Measurements from ENCODE around the gene SPRR2F. TPM values are rescaled to one million over a fixed set of nuclear protein-coding genes. Genes with fewer than 3 reads are reported as not detected.

The SPRR2F gene
- total and polyA plus RNA-seq, 10 of the 15 experiments (the other 5 are each of a cell fraction or from before 2014, with no cell fraction given), result 0.18 to 0.27 TPM; not detected in 8

GRCh38 chr1:153070243-153070642, 43.1 kb downstream of the SPRR2F start:
- POLR2A ChIA-PET, result no interaction called here
- no peak overlapping the region for H3K4me2 ChIP-seq (ENCODE audit: control insufficient read depth, insufficient read depth)
- TF ChIP-seq HDGF (IDR thresholded peaks at IDR 0.05) (no peak), STAT3 (IDR thresholded peaks at IDR 0.05; ENCODE audit: low read depth, low read length) (no peak), CBX3 (IDR thresholded peaks at IDR 0.05; ENCODE audit: borderline replicate concordance, low read depth) (no peak), CEBPZ (IDR thresholded peaks at IDR 0.05; ENCODE audit: low read depth, low read length) (no peak), MTA2 (IDR thresholded peaks at IDR 0.05; ENCODE audit: low read depth) (no peak), PRDM15 (CRISPR knock-in tag; IDR thresholded peaks at IDR 0.05) (no peak)
- no peak overlapping the region for H3K9ac ChIP-seq (ENCODE audit: control insufficient read depth, insufficient read depth, low read length)
- CTCF ChIA-PET, result interaction anchor here (0.9 to 1.8 kb wide), 3 partner anchors 9 to 123 kb away, joined by 3 to 4 read pairs (median 3); no protein-coding TSS in a partner anchor
- H3K27me3 ChIP-seq (replicated peaks in 1 of 2; ENCODE audit: control insufficient read depth in 2 of 2, insufficient read depth in 2 of 2, low read length in 1 of 2), result no peaks in the 10 kb centered on the region
- no peak overlapping the region for H3K4me3 ChIP-seq
- intact Hi-C loops (cut with micrococcal nuclease; ENCODE audit: unreplicated experiment) (no loop called here), in situ Hi-C loops (cut with MboI) (no loop called here)
- no peak for DNase-seq (ENCODE audit: low read depth, low spot score)
- no peak for ATAC-seq
- no peaks in the 10 kb centered on the region for H3K4me1 ChIP-seq (ENCODE audit: control insufficient read depth, insufficient read depth, low read length)
- no peaks in the 10 kb centered on the region for H4K20me1 ChIP-seq (ENCODE audit: control insufficient read depth, insufficient read depth)
- H2AFZ ChIP-seq (ENCODE audit: control insufficient read depth, low read depth, low read length), result no peak overlapping the region
- no peak for FAIRE-seq
- H3K79me2 ChIP-seq (ENCODE audit: control insufficient read depth, insufficient read depth, low read length), result no peaks in the 10 kb centered on the region
- RAD21 ChIA-PET (ENCODE audit: unreplicated experiment), result no interaction called here
- H3K27ac ChIP-seq (ENCODE audit: control insufficient read depth, insufficient read depth), result no peak overlapping the region
- no peaks in the 10 kb centered on the region for H3K36me3 ChIP-seq (ENCODE audit: control insufficient read depth in 2 of 2, insufficient read depth in 2 of 2, low read length in 1 of 2)
- no peaks in the 10 kb centered on the region for H3K9me3 ChIP-seq (replicated peaks; ENCODE audit: control insufficient read depth, insufficient read depth, low read length)
- BruUV-seq (replicated peaks), result no TSS peak
- SMC1A ChIA-PET (ENCODE audit: uncharacterized antibody, unreplicated experiment), result interaction anchor here (0.6 kb wide), 1 partner anchor 17 kb away, joined by 3 read pairs; no protein-coding TSS in a partner anchor
- WGBS (ENCODE audit: insufficient coverage, insufficient replicate concordance, low lambda C conversion rate, missing lambda C conversion rate), result 3% methylated on average over 2 of the region's 2 CpGs

Small RNAs within 50 kb of the gene (small RNA-seq; reads per million reads assigned to genes)
- gene SPRR2C, result not detected

Other genes starting within 250 kb of the SPRR2F start
Only the 7 nearest of the 18 such genes appear.
- gene SPRR1B, start 82.3 kb downstream of the SPRR2F start, total RNA-seq (2014; rRNA removed), result not detected in 2 replicates
- gene SPRR1B, start 82.3 kb downstream of the SPRR2F start, total RNA-seq (2014; rRNA removed; fragmentation: Illumina TruSeq; extraction: Trizol), result not detected in 2 replicates
- gene SPRR1B, start 82.3 kb downstream of the SPRR2F start, total RNA-seq (2021), result not detected in 2 replicates
- gene SPRR1B, start 82.3 kb downstream of the SPRR2F start, polyA plus RNA-seq (2011; rRNA removed), result not detected in 2 replicates
- gene SPRR1B, start 82.3 kb downstream of the SPRR2F start, polyA plus RNA-seq (2014; fragmentation: Illumina TruSeq; extraction: Trizol), result not detected in 2 replicates
- gene SPRR1B, start 82.3 kb downstream of the SPRR2F start, polyA plus RNA-seq (2014; fragmentation: Nextera tagmentation; extraction: Ambion mirVana), result not detected
- gene SPRR1B, start 82.3 kb downstream of the SPRR2F start, polyA plus RNA-seq (2014; rRNA removed), result not detected in 2 replicates
- not detected for gene SPRR1B, start 82.3 kb downstream of the SPRR2F start, polyA plus RNA-seq (2016; fragmentation: Nextera tagmentation; extraction: Ambion mirVana)
- not detected in 2 replicates for gene SPRR2D, start 72.4 kb downstream of the SPRR2F start, total RNA-seq (2014; rRNA removed)
- gene SPRR2D, start 72.4 kb downstream of the SPRR2F start, total RNA-seq (2014; rRNA removed; fragmentation: Illumina TruSeq; extraction: Trizol), result not detected in 2 replicates
- gene SPRR2D, start 72.4 kb downstream of the SPRR2F start, total RNA-seq (2021), result not detected in 2 replicates
- gene SPRR2D, start 72.4 kb downstream of the SPRR2F start, polyA plus RNA-seq (2011; rRNA removed), result not detected in 2 replicates
- gene SPRR2D, start 72.4 kb downstream of the SPRR2F start, polyA plus RNA-seq (2014; fragmentation: Illumina TruSeq; extraction: Trizol), result not detected in 2 replicates
- gene SPRR2D, start 72.4 kb downstream of the SPRR2F start, polyA plus RNA-seq (2014; fragmentation: Nextera tagmentation; extraction: Ambion mirVana), result not detected
- gene SPRR2D, start 72.4 kb downstream of the SPRR2F start, polyA plus RNA-seq (2014; rRNA removed), result not detected in 2 replicates
- under 1 TPM in 1 of 2 experiments, not detected in 1; 0.44 TPM for gene SPRR2D, start 72.4 kb downstream of the SPRR2F start, polyA plus RNA-seq (2016; fragmentation: Nextera tagmentation; extraction: Ambion mirVana)
- not detected in 2 replicates for gene SPRR2A, start 56.0 kb downstream of the SPRR2F start, total RNA-seq (2014; rRNA removed)
- gene SPRR2A, start 56.0 kb downstream of the SPRR2F start, total RNA-seq (2014; rRNA removed; fragmentation: Illumina TruSeq; extraction: Trizol), result not detected in 2 replicates
- not detected in 2 replicates for gene SPRR2A, start 56.0 kb downstream of the SPRR2F start, total RNA-seq (2021)
- gene SPRR2A, start 56.0 kb downstream of the SPRR2F start, polyA plus RNA-seq (2011; rRNA removed), result not detected in 2 replicates
- not detected in 2 replicates for gene SPRR2A, start 56.0 kb downstream of the SPRR2F start, polyA plus RNA-seq (2014; fragmentation: Illumina TruSeq; extraction: Trizol)
- not detected for gene SPRR2A, start 56.0 kb downstream of the SPRR2F start, polyA plus RNA-seq (2014; fragmentation: Nextera tagmentation; extraction: Ambion mirVana)
- gene SPRR2A, start 56.0 kb downstream of the SPRR2F start, polyA plus RNA-seq (2014; rRNA removed), result not detected in 2 replicates
- not detected for gene SPRR2A, start 56.0 kb downstream of the SPRR2F start, polyA plus RNA-seq (2016; fragmentation: Nextera tagmentation; extraction: Ambion mirVana)
- not detected in 2 replicates for gene SPRR2B, start 41.9 kb downstream of the SPRR2F start, total RNA-seq (2014; rRNA removed)
- not detected in 2 replicates for gene SPRR2B, start 41.9 kb downstream of the SPRR2F start, total RNA-seq (2014; rRNA removed; fragmentation: Illumina TruSeq; extraction: Trizol)
- gene SPRR2B, start 41.9 kb downstream of the SPRR2F start, total RNA-seq (2021), result not detected in 2 replicates
- gene SPRR2B, start 41.9 kb downstream of the SPRR2F start, polyA plus RNA-seq (2011; rRNA removed), result not detected in 2 replicates
- gene SPRR2B, start 41.9 kb downstream of the SPRR2F start, polyA plus RNA-seq (2014; fragmentation: Illumina TruSeq; extraction: Trizol), result not detected in 2 replicates
- not detected for gene SPRR2B, start 41.9 kb downstream of the SPRR2F start, polyA plus RNA-seq (2014; fragmentation: Nextera tagmentation; extraction: Ambion mirVana)
- not detected in 2 replicates for gene SPRR2B, start 41.9 kb downstream of the SPRR2F start, polyA plus RNA-seq (2014; rRNA removed)
- gene SPRR2B, start 41.9 kb downstream of the SPRR2F start, polyA plus RNA-seq (2016; fragmentation: Nextera tagmentation; extraction: Ambion mirVana), result not detected
- not detected in 2 replicates for gene SPRR2E, start 19.0 kb downstream of the SPRR2F start, total RNA-seq (2014; rRNA removed)
- gene SPRR2E, start 19.0 kb downstream of the SPRR2F start, total RNA-seq (2014; rRNA removed; fragmentation: Illumina TruSeq; extraction: Trizol), result not detected in 2 replicates
- gene SPRR2E, start 19.0 kb downstream of the SPRR2F start, total RNA-seq (2021), result not detected in 2 replicates
- gene SPRR2E, start 19.0 kb downstream of the SPRR2F start, polyA plus RNA-seq (2011; rRNA removed), result not detected in 2 replicates
- gene SPRR2E, start 19.0 kb downstream of the SPRR2F start, polyA plus RNA-seq (2014; fragmentation: Illumina TruSeq; extraction: Trizol), result not detected in 2 replicates
- gene SPRR2E, start 19.0 kb downstream of the SPRR2F start, polyA plus RNA-seq (2014; fragmentation: Nextera tagmentation; extraction: Ambion mirVana), result not detected
- not detected in 2 replicates for gene SPRR2E, start 19.0 kb downstream of the SPRR2F start, polyA plus RNA-seq (2014; rRNA removed)
- gene SPRR2E, start 19.0 kb downstream of the SPRR2F start, polyA plus RNA-seq (2016; fragmentation: Nextera tagmentation; extraction: Ambion mirVana), result not detected
- not detected in 2 replicates for gene SPRR2G, start 37.4 kb upstream of the SPRR2F start, total RNA-seq (2014; rRNA removed)
- gene SPRR2G, start 37.4 kb upstream of the SPRR2F start, total RNA-seq (2014; rRNA removed; fragmentation: Illumina TruSeq; extraction: Trizol), result not detected in 2 replicates
- gene SPRR2G, start 37.4 kb upstream of the SPRR2F start, total RNA-seq (2021), result not detected in 2 replicates
- gene SPRR2G, start 37.4 kb upstream of the SPRR2F start, polyA plus RNA-seq (2011; rRNA removed), result 0.18 TPM in 1 of 2 replicates, not detected in the other
- not detected in 2 replicates for gene SPRR2G, start 37.4 kb upstream of the SPRR2F start, polyA plus RNA-seq (2014; fragmentation: Illumina TruSeq; extraction: Trizol)
- gene SPRR2G, start 37.4 kb upstream of the SPRR2F start, polyA plus RNA-seq (2014; fragmentation: Nextera tagmentation; extraction: Ambion mirVana), result not detected
- gene SPRR2G, start 37.4 kb upstream of the SPRR2F start, polyA plus RNA-seq (2014; rRNA removed), result not detected in 2 replicates
- gene SPRR2G, start 37.4 kb upstream of the SPRR2F start, polyA plus RNA-seq (2016; fragmentation: Nextera tagmentation; extraction: Ambion mirVana), result not detected
- not detected in 2 replicates for gene LELP1, start 89.9 kb upstream of the SPRR2F start, total RNA-seq (2014; rRNA removed)
- gene LELP1, start 89.9 kb upstream of the SPRR2F start, total RNA-seq (2014; rRNA removed; fragmentation: Illumina TruSeq; extraction: Trizol), result not detected in 2 replicates
- not detected in 2 replicates for gene LELP1, start 89.9 kb upstream of the SPRR2F start, total RNA-seq (2021)
- gene LELP1, start 89.9 kb upstream of the SPRR2F start, polyA plus RNA-seq (2011; rRNA removed), result not detected in 2 replicates
- gene LELP1, start 89.9 kb upstream of the SPRR2F start, polyA plus RNA-seq (2014; fragmentation: Illumina TruSeq; extraction: Trizol), result not detected in 2 replicates
- not detected for gene LELP1, start 89.9 kb upstream of the SPRR2F start, polyA plus RNA-seq (2014; fragmentation: Nextera tagmentation; extraction: Ambion mirVana)
- not detected in 2 replicates for gene LELP1, start 89.9 kb upstream of the SPRR2F start, polyA plus RNA-seq (2014; rRNA removed)
- gene LELP1, start 89.9 kb upstream of the SPRR2F start, polyA plus RNA-seq (2016; fragmentation: Nextera tagmentation; extraction: Ambion mirVana), result not detected

Data from GM12878 (cell line).